Thyroid gland (tissue), 4 donors: ENCODE measurements around the gene PAM16. TPM values are rescaled to one million over a fixed set of nuclear protein-coding genes. Genes with fewer than 3 reads are reported as not detected.

Source experiments
- DNase-seq, 2 donors: peaks; one replicate each; pipeline ENCODE4 v3.0.0-alpha.2; 2019
- H3K27ac ChIP-seq, 3 donors: fragments of 200-600 bp; sonication (generic); 1 replicate in 2 of 3; 2 replicates in 1 of 3; pipeline ENCODE4 v1.5.1; 2016 to 2019; ENCODE audit warnings: mild to moderate bottlenecking in 1 of 3, moderate library complexity in 1 of 3
- H3K27me3 ChIP-seq: fragments of 200-600 bp; sonication (generic); one replicate; pipeline ENCODE4 v1.5.1; 2019
- H3K36me3 ChIP-seq, 2 donors: fragments of 200-600 bp; sonication (generic); one replicate each; pipeline ENCODE4 v1.5.1; 2016 to 2019
- H3K4me1 ChIP-seq, 2 donors: fragments of 200-600 bp; sonication (generic); one replicate each; pipeline ENCODE4 v1.5.1; 2017 to 2019
- H3K4me3 ChIP-seq, 3 donors: fragments of 200-600 bp; sonication (generic); replicated peaks in 1 of 3; 1 replicate in 2 of 3; 2 replicates in 1 of 3; pipeline ENCODE4 v1.5.1; 2016; ENCODE audit warnings: mild to moderate bottlenecking in 1 of 3
- H3K9me3 ChIP-seq: fragments of 200-600 bp; sonication (generic); one replicate; pipeline ENCODE4 v1.5.1; 2017
- POLR2A ChIP-seq, 2 donors: fragments of 450-650 bp; IDR thresholded peaks; one replicate each; pipeline ENCODE4 v1.6.1; 2017; ENCODE audit warnings: antibody characterized with exemption in 2 of 2, mild to moderate bottlenecking in 2 of 2, moderate library complexity in 1 of 2
- WGBS, 2 donors: methylation state at CpG; one replicate each; pipeline ENCODE4 v1.1.5; 2017; 5-methylcytosine and 5-hydroxymethylcytosine counted together
- intact Hi-C: fragments of 100-400 bp; cut with DNase I; formaldehyde crosslinking; loops from one replicate; pipeline ENCODE4 v1.15.1; 2023
- total RNA-seq, 4 donors: library from RNA; depleted of rRNA; stranded (reverse); fragments of >200 nt; gene quantifications; one replicate each; pipeline ENCODE4 v1.2.3, GENCODE V29; 2016
- TF ChIP-seq, protein P1 (sequence below), 6 experiments: fragments of 200-600 bp in 3 of 6; fragments of 450-650 bp in 3 of 6; sonication (generic) in 3 of 6; IDR thresholded peaks; one replicate each; pipeline ENCODE4 v1.5.1; 2016 to 2019; ENCODE audit warnings: antibody characterized with exemption in 6 of 6, mild to moderate bottlenecking in 2 of 6, inconsistent platforms in 1 of 6, moderate library complexity in 1 of 6

PAM16 gene
- total RNA-seq, 4 donors from 2014 or later, result 5.6 to 60.2 (median 27.3) TPM

GRCh38 chr16:4382795-4383357 lies 31.8 kb upstream of the PAM16 start:
- DNase-seq, result no peak
- Histone ChIP-seq H3K9me3 (no peaks in the 10 kb centered on the region), H3K27me3 (no peaks in the 10 kb centered on the region), H3K4me1 (peaks cover 41 to 62% of the 10 kb centered on the region in 2 donors), H3K36me3 (peaks cover 0 to 12% of the 10 kb centered on the region in 2 donors), H3K27ac (peak overlapping the region in 2 of 3 donors; percentile 88 to 98), H3K4me3 (no peak overlapping the region)
- intact Hi-C loops, result no loop called here
- TF ChIP-seq, protein P1, sequence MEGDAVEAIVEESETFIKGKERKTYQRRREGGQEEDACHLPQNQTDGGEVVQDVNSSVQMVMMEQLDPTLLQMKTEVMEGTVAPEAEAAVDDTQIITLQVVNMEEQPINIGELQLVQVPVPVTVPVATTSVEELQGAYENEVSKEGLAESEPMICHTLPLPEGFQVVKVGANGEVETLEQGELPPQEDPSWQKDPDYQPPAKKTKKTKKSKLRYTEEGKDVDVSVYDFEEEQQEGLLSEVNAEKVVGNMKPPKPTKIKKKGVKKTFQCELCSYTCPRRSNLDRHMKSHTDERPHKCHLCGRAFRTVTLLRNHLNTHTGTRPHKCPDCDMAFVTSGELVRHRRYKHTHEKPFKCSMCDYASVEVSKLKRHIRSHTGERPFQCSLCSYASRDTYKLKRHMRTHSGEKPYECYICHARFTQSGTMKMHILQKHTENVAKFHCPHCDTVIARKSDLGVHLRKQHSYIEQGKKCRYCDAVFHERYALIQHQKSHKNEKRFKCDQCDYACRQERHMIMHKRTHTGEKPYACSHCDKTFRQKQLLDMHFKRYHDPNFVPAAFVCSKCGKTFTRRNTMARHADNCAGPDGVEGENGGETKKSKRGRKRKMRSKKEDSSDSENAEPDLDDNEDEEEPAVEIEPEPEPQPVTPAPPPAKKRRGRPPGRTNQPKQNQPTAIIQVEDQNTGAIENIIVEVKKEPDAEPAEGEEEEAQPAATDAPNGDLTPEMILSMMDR (IDR thresholded peaks at IDR 0.05), result no peak
- no peak for TF ChIP-seq POLR2A (IDR thresholded peaks at IDR 0.05)
- WGBS, 2 donors, result 85 to 93% methylated on average over 18 to 21 of the region's 21 CpGs

DNA sequence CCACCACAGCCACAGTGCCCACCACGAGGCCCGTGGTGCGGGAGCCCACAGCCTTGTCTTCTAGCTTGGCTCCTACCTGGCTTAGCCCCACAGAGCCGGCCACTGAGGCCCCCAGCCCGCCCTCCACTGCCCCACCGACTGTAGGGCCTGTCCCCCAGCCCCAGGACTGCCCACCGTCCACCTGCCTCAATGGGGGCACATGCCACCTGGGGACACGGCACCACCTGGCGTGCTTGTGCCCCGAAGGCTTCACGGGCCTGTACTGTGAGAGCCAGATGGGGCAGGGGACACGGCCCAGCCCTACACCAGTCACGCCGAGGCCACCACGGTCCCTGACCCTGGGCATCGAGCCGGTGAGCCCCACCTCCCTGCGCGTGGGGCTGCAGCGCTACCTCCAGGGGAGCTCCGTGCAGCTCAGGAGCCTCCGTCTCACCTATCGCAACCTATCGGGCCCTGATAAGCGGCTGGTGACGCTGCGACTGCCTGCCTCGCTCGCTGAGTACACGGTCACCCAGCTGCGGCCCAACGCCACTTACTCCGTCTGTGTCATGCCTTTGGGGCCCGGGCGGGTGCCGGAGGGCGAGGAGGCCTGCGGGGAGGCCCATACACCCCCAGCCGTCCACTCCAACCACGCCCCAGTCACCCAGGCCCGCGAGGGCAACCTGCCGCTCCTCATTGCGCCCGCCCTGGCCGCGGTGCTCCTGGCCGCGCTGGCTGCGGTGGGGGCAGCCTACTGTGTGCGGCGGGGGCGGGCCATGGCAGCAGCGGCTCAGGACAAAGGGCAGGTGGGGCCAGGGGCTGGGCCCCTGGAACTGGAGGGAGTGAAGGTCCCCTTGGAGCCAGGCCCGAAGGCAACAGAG lies 31.0 kb upstream of the PAM16 start:
- WGBS, 2 donors, result 94 to 95% methylated on average over 28 to 35 of the region's 55 CpGs
- no peaks in the 10 kb centered on the region for H3K27me3 ChIP-seq
- no peak for TF ChIP-seq POLR2A (IDR thresholded peaks at IDR 0.05)
- TF ChIP-seq, protein P1 (IDR thresholded peaks at IDR 0.05), result no peak
- H3K36me3 ChIP-seq, result peaks cover 0 to 12% of the 10 kb centered on the region in 2 donors
- H3K4me1 ChIP-seq, result peaks cover 48 to 66% of the 10 kb centered on the region in 2 donors
- no peak overlapping the region for H3K4me3 ChIP-seq
- DNase-seq, result no peak
- intact Hi-C loops, result no loop called here
- H3K27ac ChIP-seq, result peak overlapping the region; percentile 88 to 98 (median 92)
- no peaks in the 10 kb centered on the region for H3K9me3 ChIP-seq

DNA sequence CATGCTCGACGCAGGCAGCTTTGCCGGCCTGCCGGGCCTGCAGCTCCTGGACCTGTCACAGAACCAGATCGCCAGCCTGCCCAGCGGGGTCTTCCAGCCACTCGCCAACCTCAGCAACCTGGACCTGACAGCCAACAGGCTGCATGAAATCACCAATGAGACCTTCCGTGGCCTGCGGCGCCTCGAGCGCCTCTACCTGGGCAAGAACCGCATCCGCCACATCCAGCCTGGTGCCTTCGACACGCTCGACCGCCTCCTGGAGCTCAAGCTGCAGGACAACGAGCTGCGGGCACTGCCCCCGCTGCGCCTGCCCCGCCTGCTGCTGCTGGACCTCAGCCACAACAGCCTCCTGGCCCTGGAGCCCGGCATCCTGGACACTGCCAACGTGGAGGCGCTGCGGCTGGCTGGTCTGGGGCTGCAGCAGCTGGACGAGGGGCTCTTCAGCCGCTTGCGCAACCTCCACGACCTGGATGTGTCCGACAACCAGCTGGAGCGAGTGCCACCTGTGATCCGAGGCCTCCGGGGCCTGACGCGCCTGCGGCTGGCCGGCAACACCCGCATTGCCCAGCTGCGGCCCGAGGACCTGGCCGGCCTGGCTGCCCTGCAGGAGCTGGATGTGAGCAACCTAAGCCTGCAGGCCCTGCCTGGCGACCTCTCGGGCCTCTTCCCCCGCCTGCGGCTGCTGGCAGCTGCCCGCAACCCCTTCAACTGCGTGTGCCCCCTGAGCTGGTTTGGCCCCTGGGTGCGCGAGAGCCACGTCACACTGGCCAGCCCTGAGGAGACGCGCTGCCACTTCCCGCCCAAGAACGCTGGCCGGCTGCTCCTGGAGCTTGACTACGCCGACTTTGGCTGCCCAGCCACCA lies 30.2 kb upstream of the PAM16 start:
- Histone ChIP-seq H3K36me3 (peaks cover 0 to 12% of the 10 kb centered on the region in 2 donors), H3K4me1 (peaks cover 57 to 67% of the 10 kb centered on the region in 2 donors), H3K27ac (peak overlapping the region; percentile 88 to 98 (median 92)), H3K4me3 (no peak overlapping the region), H3K27me3 (no peaks in the 10 kb centered on the region), H3K9me3 (no peaks in the 10 kb centered on the region)
- intact Hi-C loops, result no loop called here
- 80 to 92% methylated on average over 8 to 21 of the region's 59 CpGs for WGBS, 2 donors
- peak; percentile 99 for DNase-seq
- TF ChIP-seq POLR2A (IDR thresholded peaks at IDR 0.05), result peak in 1 of 2 donors; percentile 8
- TF ChIP-seq, protein P1 (IDR thresholded peaks at IDR 0.05), result peak in 2 of 6 experiments; percentile 21 to 39

DNA sequence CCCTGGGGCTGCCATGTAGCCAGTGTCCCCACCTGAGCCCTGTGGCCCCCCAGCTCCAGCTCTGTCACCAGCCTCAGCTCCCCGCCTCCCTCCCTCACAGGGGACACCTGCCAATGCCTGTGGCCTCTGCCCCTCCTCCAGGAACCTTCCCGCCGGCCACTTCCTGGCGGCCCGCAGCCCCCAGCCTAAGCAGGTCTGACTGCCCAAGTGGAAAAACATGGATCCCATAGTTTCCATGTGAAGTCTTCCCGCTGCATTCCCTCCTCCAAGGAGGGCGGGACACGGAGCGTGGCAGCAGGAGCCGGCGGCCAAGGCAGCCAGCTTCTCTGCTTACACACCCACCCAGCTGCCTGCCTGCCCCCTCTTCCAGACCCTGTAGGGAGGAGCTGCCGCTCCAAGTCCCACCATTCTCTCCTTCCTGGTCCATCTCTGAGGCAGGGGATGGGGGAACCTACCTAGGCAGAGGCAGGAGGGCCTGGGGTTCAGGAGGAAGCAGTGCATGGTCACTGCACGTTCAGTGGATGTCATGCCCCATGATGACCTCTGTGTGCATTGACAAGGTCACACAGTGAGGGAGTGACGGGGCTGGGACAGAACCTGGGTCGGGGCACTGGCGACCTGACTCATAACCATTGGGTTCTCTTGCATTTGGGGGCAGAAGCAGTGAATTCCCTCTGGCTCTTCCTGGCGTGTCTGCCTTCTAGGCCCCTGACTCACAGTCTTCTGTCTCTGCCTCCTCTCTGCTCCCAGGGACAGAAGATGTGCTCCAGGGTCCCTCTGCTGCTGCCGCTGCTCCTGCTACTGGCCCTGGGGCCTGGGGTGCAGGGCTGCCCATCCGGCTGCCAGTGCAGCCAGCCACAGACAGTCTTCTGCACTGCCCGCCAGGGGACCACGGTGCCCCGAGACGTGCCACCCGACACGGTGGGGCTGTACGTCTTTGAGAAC lies 29.3 kb upstream of the PAM16 start:
- peaks cover 0 to 12% of the 10 kb centered on the region in 2 donors for H3K36me3 ChIP-seq
- intact Hi-C loops, result no loop called here
- H3K27ac ChIP-seq, result peak overlapping the region; percentile 73 to 98 (median 75)
- TF ChIP-seq, protein P1 (IDR thresholded peaks at IDR 0.05), result no peak
- no peak for TF ChIP-seq POLR2A (IDR thresholded peaks at IDR 0.05)
- no peak overlapping the region for H3K4me3 ChIP-seq
- 59 to 64% methylated on average over 14 to 17 of the region's 26 CpGs for WGBS, 2 donors
- H3K9me3 ChIP-seq, result no peaks in the 10 kb centered on the region
- peak; percentile 60 to 76 for DNase-seq
- H3K27me3 ChIP-seq, result no peaks in the 10 kb centered on the region
- peaks cover 66 to 76% of the 10 kb centered on the region in 2 donors for H3K4me1 ChIP-seq
